OCI-LY3 (cell line): ENCODE measurements around the gene ALPG.
"Not testable (repeated sequence)": the region's sequence is repeated elsewhere in the genome, so short reads cannot be mapped to it uniquely, and the experiment has no call there.

Experiments used
- H2AFZ ChIP-seq: fragments of 200-600, 300-600 bp; shearing (Covaris generic); 2 replicates; pipeline ENCODE4 v1.6.0; 2014; ENCODE audit warnings: antibody characterized with exemption, low read depth, low read length
- H3K27ac ChIP-seq: fragments of 200-600, 300-600 bp; sonication (generic); 2 replicates; pipeline ENCODE4 v1.5.1; 2014; ENCODE audit warnings: mild to moderate bottlenecking, low read length, moderate library complexity, mixed read lengths
- H3K27me3 ChIP-seq: fragments of 200-600, 300-600 bp; sonication (generic); 2 replicates; pipeline ENCODE4 v1.6.1; 2014; ENCODE audit warnings: low read depth, low read length, mixed read lengths
- H3K36me3 ChIP-seq: fragments of 200-600, 300-600 bp; sonication (generic); replicated peaks from 2 replicates; pipeline ENCODE3; 2014; ENCODE audit warnings: low read depth, low read length, mixed read lengths
- H3K4me1 ChIP-seq: fragments of 300-600, 200-600 bp; sonication (generic); 2 replicates; pipeline ENCODE4 v1.6.1; 2014; ENCODE audit warnings: low read length, mixed read lengths
- H3K4me2 ChIP-seq: fragments of 200-600, 300-600 bp; sonication (generic); 2 replicates; pipeline ENCODE4 v1.6.1; 2014; ENCODE audit warnings: low read length, mixed read lengths
- H3K4me3 ChIP-seq: fragments of 300-600, 200-600 bp; sonication (generic); 2 replicates; pipeline ENCODE4 v1.5.1; 2014; ENCODE audit warnings: antibody characterized with exemption, mild to moderate bottlenecking, low read length, moderate library complexity
- H3K79me2 ChIP-seq: fragments of 300-600, 200-600 bp; shearing (Covaris generic); 2 replicates; pipeline ENCODE4 v1.6.1; 2014; ENCODE audit warnings: mild to moderate bottlenecking, low read length, mixed read lengths
- H3K9ac ChIP-seq: fragments of 300-600, 200-600 bp; shearing (Covaris generic); 2 replicates; pipeline ENCODE4 v1.6.0; 2014; ENCODE audit warnings: mild to moderate bottlenecking, low read length, moderate library complexity
- H3K9me3 ChIP-seq: fragments of 200-600, 300-600 bp; shearing (Covaris generic); 2 replicates; pipeline ENCODE4 v1.6.1; 2014; ENCODE audit warnings: low read length, mixed read lengths; ENCODE audit not compliant: insufficient read depth
- H4K20me1 ChIP-seq: fragments of 200-600, 300-600 bp; sonication (generic); 2 replicates; pipeline ENCODE4 v1.6.1; 2016; ENCODE audit warnings: low read length, mixed read lengths; ENCODE audit not compliant: insufficient read depth
- EZH2phosphoT487 ChIP-seq: fragments of 200-600 bp; shearing (Covaris generic); IDR thresholded peaks from 2 replicates; pipeline ENCODE4 v1.6.1; 2018; ENCODE audit warnings: antibody characterized with exemption, mixed run types, low read depth
- TF ChIP-seq, protein P1 (sequence below): fragments of 200-600, 300-600 bp; sonication (generic); IDR thresholded peaks from 2 replicates; pipeline ENCODE4 v1.5.1; 2014; ENCODE audit warnings: antibody characterized with exemption, low read length, low read depth

The ALPG gene

GRCh38 chr2:232363784-232364615 lies 42.6 kb upstream of the ALPG start:
- peak overlapping the region; percentile 60 for H3K9ac ChIP-seq
- peak overlapping the region; percentile 94 for H2AFZ ChIP-seq
- H3K4me2 ChIP-seq = peak overlapping the region; percentile 97
- no peaks in the 10 kb centered on the region for H4K20me1 ChIP-seq
- H3K4me3 ChIP-seq = peak overlapping the region; percentile 71
- TF ChIP-seq EZH2phosphoT487 = no peak
- TF ChIP-seq, protein P1, sequence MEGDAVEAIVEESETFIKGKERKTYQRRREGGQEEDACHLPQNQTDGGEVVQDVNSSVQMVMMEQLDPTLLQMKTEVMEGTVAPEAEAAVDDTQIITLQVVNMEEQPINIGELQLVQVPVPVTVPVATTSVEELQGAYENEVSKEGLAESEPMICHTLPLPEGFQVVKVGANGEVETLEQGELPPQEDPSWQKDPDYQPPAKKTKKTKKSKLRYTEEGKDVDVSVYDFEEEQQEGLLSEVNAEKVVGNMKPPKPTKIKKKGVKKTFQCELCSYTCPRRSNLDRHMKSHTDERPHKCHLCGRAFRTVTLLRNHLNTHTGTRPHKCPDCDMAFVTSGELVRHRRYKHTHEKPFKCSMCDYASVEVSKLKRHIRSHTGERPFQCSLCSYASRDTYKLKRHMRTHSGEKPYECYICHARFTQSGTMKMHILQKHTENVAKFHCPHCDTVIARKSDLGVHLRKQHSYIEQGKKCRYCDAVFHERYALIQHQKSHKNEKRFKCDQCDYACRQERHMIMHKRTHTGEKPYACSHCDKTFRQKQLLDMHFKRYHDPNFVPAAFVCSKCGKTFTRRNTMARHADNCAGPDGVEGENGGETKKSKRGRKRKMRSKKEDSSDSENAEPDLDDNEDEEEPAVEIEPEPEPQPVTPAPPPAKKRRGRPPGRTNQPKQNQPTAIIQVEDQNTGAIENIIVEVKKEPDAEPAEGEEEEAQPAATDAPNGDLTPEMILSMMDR = no peak
- no peaks in the 10 kb centered on the region for H3K36me3 ChIP-seq
- no peaks in the 10 kb centered on the region for H3K9me3 ChIP-seq
- H3K4me1 ChIP-seq = peaks cover 10% of the 10 kb centered on the region
- H3K27ac ChIP-seq = 0 out of 2 replicates have a peak overlapping the region, but pooled peaks have one; percentile 20
- H3K79me2 ChIP-seq = no peaks in the 10 kb centered on the region
- no peaks in the 10 kb centered on the region for H3K27me3 ChIP-seq

DNA sequence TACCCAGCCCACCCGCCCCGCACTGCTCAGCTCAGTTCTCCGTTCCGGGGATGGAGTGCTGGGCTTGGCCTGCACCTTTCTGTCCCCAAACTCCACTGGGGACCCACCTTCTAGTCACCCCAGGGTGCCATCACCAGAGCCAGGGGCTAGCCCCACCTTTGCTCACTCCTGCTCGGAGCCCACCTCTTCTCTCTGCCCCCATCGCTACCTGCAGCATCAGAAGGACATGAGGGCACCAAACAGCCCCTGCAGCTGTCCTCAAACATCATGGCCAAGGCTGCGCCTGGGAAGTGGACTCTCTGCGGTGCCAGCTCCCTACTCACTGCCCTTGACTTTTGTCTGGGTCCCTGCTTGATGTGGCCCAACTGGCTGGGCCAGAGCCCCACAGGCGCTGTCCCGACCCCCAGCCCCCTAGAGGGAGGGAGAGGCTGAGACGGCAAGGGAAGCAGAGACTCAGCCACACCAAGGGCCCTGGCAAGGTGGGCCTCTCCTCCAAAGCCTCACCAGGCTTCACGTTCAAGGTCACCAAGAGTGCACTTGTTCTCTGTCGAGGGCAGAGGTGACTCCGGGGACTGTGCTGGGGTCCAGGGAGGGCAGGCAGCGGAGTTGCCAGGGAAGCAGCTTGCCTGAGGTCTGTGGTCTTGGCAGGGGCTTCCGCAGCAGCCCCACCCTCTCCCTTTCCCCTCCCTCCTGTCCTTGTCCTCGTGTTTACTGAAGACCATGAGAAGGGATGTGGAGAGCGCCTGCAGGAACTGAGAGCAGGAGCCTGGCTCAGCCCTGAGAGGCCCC lies 41.6 kb upstream of the ALPG start:
- H3K27ac ChIP-seq = not testable (repeated sequence)
- peaks cover 13% of the 10 kb centered on the region for H3K4me1 ChIP-seq

DNA sequence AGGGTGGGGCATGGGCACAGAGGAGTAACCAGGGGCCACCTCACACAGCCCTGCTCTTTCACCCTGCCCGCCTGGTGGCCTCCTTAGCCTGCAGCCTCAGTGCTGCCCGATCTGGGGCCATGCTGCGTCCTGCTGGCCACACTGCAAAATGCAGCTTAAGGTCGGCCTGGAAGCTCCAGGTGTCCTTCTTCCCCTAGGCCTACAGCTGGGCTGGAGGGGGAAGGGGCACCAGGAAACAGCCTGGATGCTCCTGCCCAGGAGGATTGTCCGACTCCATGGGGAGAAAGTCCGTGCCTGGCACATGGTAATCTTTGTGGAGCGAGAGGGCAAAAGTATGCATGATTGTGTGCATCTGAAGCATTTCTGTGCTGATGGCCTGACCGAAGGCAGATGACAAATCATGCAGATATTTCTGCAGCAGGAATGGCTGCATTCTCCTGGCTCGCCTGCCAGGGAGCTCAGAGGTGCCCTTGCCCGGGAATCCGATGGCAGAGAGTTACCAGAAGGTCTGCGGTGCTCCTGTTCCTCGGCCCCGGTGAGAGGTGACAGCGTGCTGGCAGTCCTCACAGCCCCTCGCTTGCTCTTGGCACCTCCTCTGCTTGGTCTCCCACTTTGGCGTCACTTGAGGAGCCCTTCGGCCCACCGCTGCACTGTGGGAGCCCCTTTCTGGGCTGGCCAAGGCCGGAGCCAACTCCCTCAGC lies 40.9 kb upstream of the ALPG start:
- H2AFZ ChIP-seq = no peak overlapping the region
- no peaks in the 10 kb centered on the region for H3K27me3 ChIP-seq
- no peaks in the 10 kb centered on the region for H4K20me1 ChIP-seq
- no peak overlapping the region for H3K27ac ChIP-seq
- H3K9ac ChIP-seq = no peak overlapping the region
- peaks cover 13% of the 10 kb centered on the region for H3K4me1 ChIP-seq
- TF ChIP-seq EZH2phosphoT487 = no peak
- TF ChIP-seq, protein P1 = peak; percentile 9; the same call in 1 of the 2 replicates
- no peaks in the 10 kb centered on the region for H3K36me3 ChIP-seq
- H3K4me2 ChIP-seq = no peak overlapping the region
- no peaks in the 10 kb centered on the region for H3K9me3 ChIP-seq
- no peaks in the 10 kb centered on the region for H3K79me2 ChIP-seq
- H3K4me3 ChIP-seq = no peak overlapping the region

More for the DNA sequence above, 41.6 kb upstream of the ALPG start:
- H4K20me1 ChIP-seq, H3K36me3 ChIP-seq, H3K27me3 ChIP-seq, H3K9me3 ChIP-seq, H3K9ac ChIP-seq, H3K4me2 ChIP-seq, H3K79me2 ChIP-seq, H3K4me3 ChIP-seq, H2AFZ ChIP-seq: not testable (repeated sequence)

- not testable (repeated sequence) for H3K4me2 ChIP-seq, H3K27ac ChIP-seq, H3K36me3 ChIP-seq, H4K20me1 ChIP-seq, H3K9me3 ChIP-seq, H3K4me3 ChIP-seq, H3K9ac ChIP-seq, H2AFZ ChIP-seq, H3K79me2 ChIP-seq, H3K27me3 ChIP-seq
- H3K4me1 ChIP-seq = peaks cover 13% of the 10 kb centered on the region
Observed at GRCh38 chr2:232366461-232366860, 40.2 kb upstream of the ALPG start.
